ENCODE measurements around the gene FAM181A. TPM values are rescaled to one million over a fixed set of nuclear protein-coding genes. Genes with fewer than 3 reads are reported as not detected.
A peak's percentile ranks its signal among the peaks of the same experiment; 100 is the strongest.

Gene FAM181A
- total and polyA plus RNA-seq, 10 donors = not detected

DNA sequence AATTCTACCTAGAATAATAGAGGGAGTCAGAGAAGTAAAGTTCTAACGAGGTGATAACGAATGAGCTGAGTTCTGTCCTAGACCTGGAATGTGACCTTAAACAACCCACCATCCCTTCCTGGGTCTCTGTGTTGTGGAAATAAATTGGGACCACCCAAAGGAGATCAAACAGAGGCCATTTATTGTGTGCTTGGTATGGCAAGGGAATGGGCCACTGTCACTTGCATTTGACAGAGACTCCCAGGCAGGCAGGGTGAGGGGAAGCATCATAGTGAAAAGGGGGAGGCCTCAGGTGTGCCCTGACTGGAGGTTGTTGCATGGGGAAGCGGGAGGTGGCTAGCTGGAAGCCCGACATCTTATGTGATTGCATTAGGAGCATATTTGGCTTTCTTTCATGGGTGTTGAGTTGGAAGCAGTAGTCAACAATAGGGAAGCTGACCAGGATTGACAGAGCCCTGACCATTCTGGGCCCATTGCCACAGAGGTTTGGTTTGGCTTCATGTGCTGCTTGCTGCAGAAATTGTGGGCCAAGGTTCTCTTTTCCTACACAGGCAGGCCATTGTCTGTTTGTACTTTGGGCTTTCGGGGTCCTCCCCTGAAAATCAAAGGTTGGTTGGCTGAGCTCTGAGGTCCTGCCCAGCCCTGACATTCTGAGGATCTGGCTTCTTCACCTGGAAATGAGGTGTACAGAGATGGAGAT lies 17.6 kb upstream of the FAM181A start:
- no peak overlapping the region for H3K27ac ChIP-seq
- peaks cover 0 to 24% (median 0%) of the 10 kb centered on the region in 7 donors for H3K27me3 ChIP-seq (replicated peaks in 1 of 7)
- WGBS, 5 donors = 87 to 94% (median 89%) methylated on average over 5 of the region's 5 CpGs
- peaks cover 0 to 7% (median 2%) of the 10 kb centered on the region in 8 donors for H3K9me3 ChIP-seq
- no peak for TF ChIP-seq POLR2A (IDR thresholded peaks at IDR 0.05)
- no peak for TF ChIP-seq POLR2AphosphoS5 (IDR thresholded peaks at IDR 0.05)
- TF ChIP-seq, protein P1, sequence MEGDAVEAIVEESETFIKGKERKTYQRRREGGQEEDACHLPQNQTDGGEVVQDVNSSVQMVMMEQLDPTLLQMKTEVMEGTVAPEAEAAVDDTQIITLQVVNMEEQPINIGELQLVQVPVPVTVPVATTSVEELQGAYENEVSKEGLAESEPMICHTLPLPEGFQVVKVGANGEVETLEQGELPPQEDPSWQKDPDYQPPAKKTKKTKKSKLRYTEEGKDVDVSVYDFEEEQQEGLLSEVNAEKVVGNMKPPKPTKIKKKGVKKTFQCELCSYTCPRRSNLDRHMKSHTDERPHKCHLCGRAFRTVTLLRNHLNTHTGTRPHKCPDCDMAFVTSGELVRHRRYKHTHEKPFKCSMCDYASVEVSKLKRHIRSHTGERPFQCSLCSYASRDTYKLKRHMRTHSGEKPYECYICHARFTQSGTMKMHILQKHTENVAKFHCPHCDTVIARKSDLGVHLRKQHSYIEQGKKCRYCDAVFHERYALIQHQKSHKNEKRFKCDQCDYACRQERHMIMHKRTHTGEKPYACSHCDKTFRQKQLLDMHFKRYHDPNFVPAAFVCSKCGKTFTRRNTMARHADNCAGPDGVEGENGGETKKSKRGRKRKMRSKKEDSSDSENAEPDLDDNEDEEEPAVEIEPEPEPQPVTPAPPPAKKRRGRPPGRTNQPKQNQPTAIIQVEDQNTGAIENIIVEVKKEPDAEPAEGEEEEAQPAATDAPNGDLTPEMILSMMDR (IDR thresholded peaks at IDR 0.05 in 8 of 11, conservative IDR thresholded peaks at IDR 0.05 in 3 of 11) = no peak
- no peak overlapping the region for H3K4me3 ChIP-seq
- intact Hi-C loops (cut with DNase I; ENCODE audit: low total_unique reads) = no loop called here
- H3K36me3 ChIP-seq = no peaks in the 10 kb centered on the region
- no peaks in the 10 kb centered on the region for H3K4me1 ChIP-seq
- DNase-seq = no peak

DNA sequence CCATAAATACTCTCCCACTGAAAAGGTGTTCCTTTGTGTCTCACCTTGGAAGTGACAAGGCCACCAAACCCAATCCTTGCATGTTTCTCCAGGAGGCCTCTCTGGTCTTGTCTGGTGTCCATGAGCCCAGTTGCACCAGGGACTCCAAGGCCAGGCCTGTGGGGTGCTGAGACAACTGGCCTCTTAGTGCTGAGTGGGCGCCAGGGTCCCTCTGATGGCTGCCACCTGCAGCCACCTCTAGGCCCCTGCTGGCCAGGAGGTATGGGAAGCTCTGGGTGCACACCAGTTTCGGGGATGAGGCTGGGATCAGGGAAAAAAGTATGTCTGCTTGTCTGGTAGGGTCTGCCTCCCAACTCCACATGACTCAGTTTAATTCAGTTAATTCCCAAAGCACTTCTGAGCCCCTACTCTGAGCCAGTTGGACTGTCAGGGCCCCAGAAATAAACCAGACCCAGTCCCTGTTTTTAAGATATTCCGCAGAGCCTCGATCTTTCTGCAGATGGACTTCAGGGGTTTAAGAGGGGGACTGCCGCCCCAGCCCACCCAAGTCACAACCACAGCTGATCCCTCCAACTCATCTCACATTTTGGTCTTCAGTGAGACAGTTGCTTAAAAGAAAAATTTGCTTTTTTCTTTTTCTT lies 15.0 kb upstream of the FAM181A start:
- intact Hi-C loops (cut with DNase I; ENCODE audit: low total_unique reads) = no loop called here
- WGBS, 5 donors = 79 to 88% (median 84%) methylated on average over 5 of the region's 5 CpGs

DNA sequence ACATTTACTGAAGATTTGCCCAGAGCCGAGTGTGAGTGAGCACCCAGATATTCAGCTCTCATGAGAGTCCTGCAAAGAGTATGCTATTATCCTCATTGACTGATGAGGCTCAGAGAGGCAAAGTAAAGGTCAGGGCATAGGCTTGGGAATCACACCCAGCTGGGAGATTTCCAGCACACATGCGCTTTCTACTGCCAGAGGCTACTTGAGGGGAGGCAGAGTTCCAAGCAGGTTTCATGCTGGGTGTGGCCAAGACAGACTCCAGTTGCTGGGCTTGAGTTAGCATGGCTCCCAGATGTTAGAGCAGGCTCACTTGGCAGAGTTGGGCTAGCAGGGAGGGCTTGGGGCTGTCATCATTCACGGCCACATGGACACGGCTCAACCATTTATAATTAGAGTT lies 14.4 kb upstream of the FAM181A start:
- intact Hi-C loops (cut with DNase I; ENCODE audit: low total_unique reads) = no loop called here
- peaks cover 0 to 11% (median 2%) of the 10 kb centered on the region in 8 donors for H3K9me3 ChIP-seq
- H3K4me1 ChIP-seq = no peaks in the 10 kb centered on the region
- H3K4me3 ChIP-seq = no peak overlapping the region
- H3K27ac ChIP-seq = no peak overlapping the region
- no peaks in the 10 kb centered on the region for H3K36me3 ChIP-seq
- H3K27me3 ChIP-seq (replicated peaks in 1 of 7) = peaks cover 0 to 25% (median 0%) of the 10 kb centered on the region in 7 donors
- 78 to 93% (median 86%) methylated on average over 4 of the region's 4 CpGs for WGBS, 5 donors
- no peak for DNase-seq
- TF ChIP-seq POLR2A (IDR thresholded peaks at IDR 0.05) = no peak
- no peak for TF ChIP-seq POLR2AphosphoS5 (IDR thresholded peaks at IDR 0.05)

More for the DNA sequence above, 15.0 kb upstream of the FAM181A start:
- peak; percentile 53 for DNase-seq
- peaks cover 0 to 11% (median 2%) of the 10 kb centered on the region in 8 donors for H3K9me3 ChIP-seq
- H3K27me3 ChIP-seq (replicated peaks in 1 of 7) = peaks cover 0 to 18% (median 0%) of the 10 kb centered on the region in 7 donors
- H3K4me1 ChIP-seq = no peaks in the 10 kb centered on the region
- H3K27ac ChIP-seq = no peak overlapping the region
- TF ChIP-seq POLR2AphosphoS5 (IDR thresholded peaks at IDR 0.05) (no peak), POLR2A (IDR thresholded peaks at IDR 0.05) (no peak)
- TF ChIP-seq, protein P1 (IDR thresholded peaks at IDR 0.05 in 8 of 11, conservative IDR thresholded peaks at IDR 0.05 in 3 of 11) = no peak
- H3K4me3 ChIP-seq = no peak overlapping the region
- H3K36me3 ChIP-seq = no peaks in the 10 kb centered on the region

DNA sequence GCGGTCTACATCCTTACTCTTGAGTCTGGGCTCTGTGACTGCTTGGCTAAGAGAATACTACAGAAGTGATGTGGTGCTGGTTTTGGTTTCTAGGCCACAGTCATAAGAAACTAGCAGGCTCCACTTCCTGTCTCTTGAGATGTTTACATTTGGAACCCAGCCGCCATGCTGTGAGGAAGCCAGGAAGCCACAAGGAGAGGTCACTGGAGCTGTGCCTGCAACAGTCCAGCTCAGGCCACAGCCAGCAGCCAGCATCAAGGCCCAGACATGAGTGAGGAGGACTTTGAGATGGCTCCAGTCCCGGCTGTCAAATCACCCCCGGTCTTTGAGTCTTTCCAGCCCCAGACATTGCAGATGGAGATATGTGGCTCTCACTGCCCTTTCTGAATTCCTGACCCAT lies 12.9 kb upstream of the FAM181A start:
- Histone ChIP-seq H3K27ac (no peak overlapping the region), H3K27me3 (replicated peaks in 1 of 7) (peaks cover 0 to 25% (median 0%) of the 10 kb centered on the region in 7 donors), H3K4me1 (no peaks in the 10 kb centered on the region), H3K4me3 (no peak overlapping the region), H3K9me3 (peaks cover 0 to 14% (median 5%) of the 10 kb centered on the region in 8 donors), H3K36me3 (no peaks in the 10 kb centered on the region)
- intact Hi-C loops (cut with DNase I; ENCODE audit: low total_unique reads) = no loop called here
- DNase-seq = no peak
- WGBS, 5 donors = 52 to 88% (median 80%) methylated on average over 2 to 4 of the region's 4 CpGs
- TF ChIP-seq POLR2A (IDR thresholded peaks at IDR 0.05) = no peak
- no peak for TF ChIP-seq POLR2AphosphoS5 (IDR thresholded peaks at IDR 0.05)

DNA sequence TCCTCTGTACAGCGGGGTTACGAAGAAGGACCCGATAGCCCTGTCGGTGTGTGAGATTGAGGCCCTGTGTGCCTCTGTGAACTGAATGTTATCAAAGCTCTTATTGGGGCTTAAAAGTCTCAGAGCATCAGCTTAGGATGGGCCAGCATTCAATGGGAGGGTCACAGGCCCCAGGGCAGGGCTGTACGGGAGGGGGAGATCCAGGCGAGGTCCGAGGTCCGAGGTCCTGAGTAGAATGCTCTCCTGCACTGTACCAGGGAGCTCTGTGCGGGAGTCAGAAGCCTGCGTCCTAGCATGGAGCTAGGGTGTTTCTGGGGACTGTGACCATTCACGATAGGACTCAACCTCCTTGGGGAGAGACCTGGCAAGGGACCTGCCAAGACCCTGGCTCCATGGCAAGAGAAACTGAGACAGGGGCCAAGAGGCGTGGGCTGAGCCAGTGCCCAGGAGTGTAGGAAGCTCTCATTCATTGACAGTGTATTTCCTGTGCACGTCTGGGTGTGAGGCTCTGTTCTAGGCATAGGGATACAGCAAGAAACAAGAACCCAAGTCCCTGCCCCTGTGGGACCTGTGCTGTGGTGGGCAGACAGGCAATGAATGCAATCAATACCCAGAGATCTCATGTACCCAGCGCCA lies 12.0 kb upstream of the FAM181A start:
- no peaks in the 10 kb centered on the region for H3K36me3 ChIP-seq
- H3K9me3 ChIP-seq = peaks cover 0 to 19% (median 9%) of the 10 kb centered on the region in 8 donors
- no peak overlapping the region for H3K4me3 ChIP-seq
- no peak for DNase-seq
- 77 to 87% (median 80%) methylated on average over 8 to 14 of the region's 14 CpGs for WGBS, 5 donors
- intact Hi-C loops (cut with DNase I; ENCODE audit: low total_unique reads) = no loop called here
- no peaks in the 10 kb centered on the region for H3K4me1 ChIP-seq
- TF ChIP-seq, protein P1 (IDR thresholded peaks at IDR 0.05 in 8 of 11, conservative IDR thresholded peaks at IDR 0.05 in 3 of 11) = no peak
- TF ChIP-seq POLR2A (IDR thresholded peaks at IDR 0.05) (no peak), POLR2AphosphoS5 (IDR thresholded peaks at IDR 0.05) (no peak)
- H3K27ac ChIP-seq = no peak overlapping the region
- peaks cover 0 to 25% (median 0%) of the 10 kb centered on the region in 7 donors for H3K27me3 ChIP-seq (replicated peaks in 1 of 7)

All from spleen (tissue), 11 donors.